ENCODE measurements around the gene B9D2.
"Not testable (repeated sequence)": the region's sequence is repeated elsewhere in the genome, so short reads cannot be mapped to it uniquely, and the experiment has no call there.

The B9D2 gene

DNA sequence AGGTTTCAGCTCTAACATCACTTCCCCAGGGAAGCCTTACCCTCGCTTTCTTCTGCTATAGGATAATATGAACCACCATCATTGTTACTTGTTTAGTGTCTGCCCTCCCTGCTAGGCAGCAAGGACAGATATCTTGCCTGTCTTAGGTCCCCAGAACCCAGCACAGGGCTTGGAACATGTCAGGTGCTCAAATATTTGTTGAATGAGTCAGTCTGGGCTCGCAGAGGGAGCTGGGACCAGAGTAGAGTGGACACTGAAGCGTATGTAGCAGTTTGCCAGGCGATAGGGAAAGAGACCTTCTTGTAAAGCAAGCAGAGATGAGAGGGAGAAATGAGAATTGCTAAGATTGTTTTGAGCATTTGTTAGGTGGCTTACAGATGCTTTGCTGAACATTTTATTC, 45.3 kb upstream of the B9D2 start:
- no peak for DNase-seq (ENCODE audit: extremely low read depth, insufficient read length)
- no peaks in the 10 kb centered on the region for H3K27me3 ChIP-seq (replicated peaks; ENCODE audit: control insufficient read depth, insufficient read depth, low read length)
- peaks cover 6% of the 10 kb centered on the region for H3K36me3 ChIP-seq (ENCODE audit: control insufficient read depth, insufficient read depth, low read length)
- TF ChIP-seq, protein P1, sequence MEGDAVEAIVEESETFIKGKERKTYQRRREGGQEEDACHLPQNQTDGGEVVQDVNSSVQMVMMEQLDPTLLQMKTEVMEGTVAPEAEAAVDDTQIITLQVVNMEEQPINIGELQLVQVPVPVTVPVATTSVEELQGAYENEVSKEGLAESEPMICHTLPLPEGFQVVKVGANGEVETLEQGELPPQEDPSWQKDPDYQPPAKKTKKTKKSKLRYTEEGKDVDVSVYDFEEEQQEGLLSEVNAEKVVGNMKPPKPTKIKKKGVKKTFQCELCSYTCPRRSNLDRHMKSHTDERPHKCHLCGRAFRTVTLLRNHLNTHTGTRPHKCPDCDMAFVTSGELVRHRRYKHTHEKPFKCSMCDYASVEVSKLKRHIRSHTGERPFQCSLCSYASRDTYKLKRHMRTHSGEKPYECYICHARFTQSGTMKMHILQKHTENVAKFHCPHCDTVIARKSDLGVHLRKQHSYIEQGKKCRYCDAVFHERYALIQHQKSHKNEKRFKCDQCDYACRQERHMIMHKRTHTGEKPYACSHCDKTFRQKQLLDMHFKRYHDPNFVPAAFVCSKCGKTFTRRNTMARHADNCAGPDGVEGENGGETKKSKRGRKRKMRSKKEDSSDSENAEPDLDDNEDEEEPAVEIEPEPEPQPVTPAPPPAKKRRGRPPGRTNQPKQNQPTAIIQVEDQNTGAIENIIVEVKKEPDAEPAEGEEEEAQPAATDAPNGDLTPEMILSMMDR (IDR thresholded peaks at IDR 0.05; ENCODE audit: insufficient read depth, low read length, poor library complexity, severe bottlenecking), result no peak
- H3K4me3 ChIP-seq (replicated peaks; ENCODE audit: low read depth, low read length), result no peak overlapping the region

DNA sequence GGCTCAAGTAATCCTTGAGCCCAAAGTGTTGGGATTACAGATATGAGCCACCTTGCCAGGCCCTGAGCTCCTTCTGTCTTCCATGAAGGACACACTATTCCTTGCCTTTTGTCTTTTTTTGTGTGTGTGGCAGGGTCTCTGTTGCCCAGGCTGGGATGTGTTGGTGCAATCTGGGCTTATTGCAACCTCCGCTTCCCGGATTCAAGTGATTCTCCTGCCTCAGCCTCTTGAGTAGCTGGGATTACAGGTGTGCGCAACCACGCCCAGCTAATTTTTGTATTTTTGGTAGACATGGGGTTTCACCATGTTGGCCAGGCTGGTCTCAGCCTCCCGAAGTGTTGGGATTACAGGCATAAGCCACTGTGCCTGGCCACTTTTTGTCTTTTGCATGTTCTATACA, 44.9 kb upstream of the B9D2 start:
- H3K36me3 ChIP-seq (ENCODE audit: control insufficient read depth, insufficient read depth, low read length); DNase-seq (ENCODE audit: extremely low read depth, insufficient read length); H3K4me3 ChIP-seq (replicated peaks; ENCODE audit: low read depth, low read length); H3K27me3 ChIP-seq (replicated peaks; ENCODE audit: control insufficient read depth, insufficient read depth, low read length): not testable (repeated sequence)

DNA sequence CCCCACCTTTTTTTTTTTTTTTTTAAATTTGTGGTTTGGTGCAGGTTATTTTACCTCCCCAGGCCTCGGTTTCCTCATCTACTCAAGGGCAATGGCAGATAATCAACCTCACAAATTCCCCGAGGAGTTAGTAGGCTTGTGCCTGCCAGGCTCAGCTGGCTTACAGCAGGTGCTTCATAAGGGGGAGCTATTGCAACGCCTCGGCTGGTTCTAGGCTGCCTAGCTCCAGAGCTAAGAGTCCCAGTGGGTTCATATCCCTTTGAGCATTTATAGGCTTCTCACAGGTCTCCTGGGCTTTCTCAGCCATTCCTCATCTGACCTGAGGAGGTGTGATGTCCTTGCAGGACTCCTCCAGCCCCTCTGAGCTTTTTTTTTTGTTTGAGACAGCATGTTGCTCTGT, 44.3 kb upstream of the B9D2 start:
- H3K4me3 ChIP-seq (replicated peaks; ENCODE audit: low read depth, low read length), result no peak overlapping the region
- TF ChIP-seq, protein P1 (IDR thresholded peaks at IDR 0.05; ENCODE audit: insufficient read depth, low read length, poor library complexity, severe bottlenecking), result peak; percentile 42
- DNase-seq (ENCODE audit: extremely low read depth, insufficient read length), result no peak
- H3K36me3 ChIP-seq (ENCODE audit: control insufficient read depth, insufficient read depth, low read length), result peaks cover 3% of the 10 kb centered on the region
- H3K27me3 ChIP-seq (replicated peaks; ENCODE audit: control insufficient read depth, insufficient read depth, low read length), result no peaks in the 10 kb centered on the region

DNA sequence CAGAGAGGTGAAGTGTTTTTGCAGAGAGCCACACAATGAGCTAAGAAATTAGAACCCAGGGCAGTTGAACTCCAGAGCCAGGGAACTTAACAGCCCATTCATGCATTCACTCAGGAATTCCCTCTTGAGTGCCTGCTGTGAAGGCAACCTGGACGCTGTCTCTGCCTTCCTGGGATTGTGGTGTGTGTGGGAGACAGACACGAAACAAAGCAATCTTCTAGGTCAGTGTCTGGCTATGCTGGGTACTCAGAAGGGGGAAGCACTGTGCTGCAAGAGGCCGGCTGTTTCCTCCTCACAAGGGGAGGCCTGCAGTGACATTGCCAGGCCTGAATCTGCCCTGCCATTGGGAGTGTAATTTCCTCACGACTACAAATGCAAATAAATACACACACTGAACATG, 43.3 kb upstream of the B9D2 start:
- no peak for DNase-seq (ENCODE audit: extremely low read depth, insufficient read length)
- Histone ChIP-seq H3K27me3 (replicated peaks; ENCODE audit: control insufficient read depth, insufficient read depth, low read length) (no peaks in the 10 kb centered on the region), H3K4me3 (replicated peaks; ENCODE audit: low read depth, low read length) (no peak overlapping the region), H3K36me3 (ENCODE audit: control insufficient read depth, insufficient read depth, low read length) (peaks cover 6% of the 10 kb centered on the region)
- TF ChIP-seq, protein P1 (IDR thresholded peaks at IDR 0.05; ENCODE audit: insufficient read depth, low read length, poor library complexity, severe bottlenecking), result no peak

DNA sequence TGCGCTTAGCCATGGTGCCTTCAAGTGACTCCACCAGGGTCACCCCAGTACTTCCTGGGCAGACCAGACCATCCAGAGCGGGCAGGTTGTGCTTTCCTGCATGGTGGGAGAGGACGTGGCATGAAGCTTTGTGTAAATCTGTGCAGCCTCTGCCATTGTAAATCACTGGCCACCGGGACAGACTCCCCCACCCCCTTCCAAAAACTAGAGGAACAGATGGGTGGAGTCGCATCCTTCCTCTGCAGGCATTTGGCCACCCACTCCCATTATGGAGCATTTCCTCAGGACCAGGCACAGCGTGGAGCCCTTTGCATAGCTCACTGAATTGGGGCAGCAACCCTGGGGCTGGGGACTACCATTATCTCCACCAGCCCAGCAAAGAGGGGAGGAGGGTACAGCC, 41.8 kb upstream of the B9D2 start:
- Histone ChIP-seq H3K27me3 (replicated peaks; ENCODE audit: control insufficient read depth, insufficient read depth, low read length) (no peaks in the 10 kb centered on the region), H3K36me3 (ENCODE audit: control insufficient read depth, insufficient read depth, low read length) (peaks cover 4% of the 10 kb centered on the region), H3K4me3 (replicated peaks; ENCODE audit: low read depth, low read length) (no peak overlapping the region)
- DNase-seq (ENCODE audit: extremely low read depth, insufficient read length), result no peak
- TF ChIP-seq, protein P1 (IDR thresholded peaks at IDR 0.05; ENCODE audit: insufficient read depth, low read length, poor library complexity, severe bottlenecking), result no peak

DNA sequence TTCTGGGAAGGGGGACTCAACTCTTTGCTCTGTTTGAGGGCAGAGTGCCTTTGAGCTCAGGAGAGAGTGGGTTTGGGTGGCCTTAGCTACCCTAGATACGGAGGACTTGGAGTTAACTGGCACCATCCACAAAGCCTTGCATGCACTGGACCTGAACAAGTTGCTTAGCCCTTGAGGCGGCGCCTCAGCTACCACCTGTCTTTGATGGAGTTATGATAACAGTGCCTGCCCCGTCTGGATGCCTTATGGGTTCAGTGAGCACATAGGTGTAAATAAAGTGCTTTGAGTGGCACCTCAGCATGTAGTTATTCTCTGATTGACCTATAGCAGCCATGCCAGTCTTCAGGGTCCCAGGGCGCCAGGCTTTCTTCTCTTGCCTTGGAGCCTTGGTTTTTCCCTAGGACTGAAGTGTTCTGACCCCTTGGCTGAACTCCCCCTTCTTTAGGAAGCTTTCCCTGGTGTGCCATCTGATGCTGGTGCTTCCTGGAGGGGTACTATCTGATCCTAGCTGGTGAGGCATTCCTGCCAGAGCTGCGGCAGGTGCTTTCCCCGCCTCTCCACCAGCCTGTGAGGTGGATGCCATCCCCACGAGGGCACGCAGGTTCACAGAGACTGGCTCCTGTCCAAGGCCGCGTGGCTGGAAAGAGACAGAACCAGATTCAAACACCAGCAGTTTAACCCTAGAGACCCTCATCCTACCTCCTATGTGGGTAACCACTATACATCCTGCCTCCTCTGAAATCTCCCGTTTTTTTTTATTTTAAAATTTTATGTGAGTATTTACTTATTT, 39.4 kb upstream of the B9D2 start:
- TF ChIP-seq, protein P1 (IDR thresholded peaks at IDR 0.05; ENCODE audit: insufficient read depth, low read length, poor library complexity, severe bottlenecking), result no peak
- peaks cover 4% of the 10 kb centered on the region for H3K36me3 ChIP-seq (ENCODE audit: control insufficient read depth, insufficient read depth, low read length)
- DNase-seq (ENCODE audit: extremely low read depth, insufficient read length), result no peak
- no peak overlapping the region for H3K4me3 ChIP-seq (replicated peaks; ENCODE audit: low read depth, low read length)
- no peaks in the 10 kb centered on the region for H3K27me3 ChIP-seq (replicated peaks; ENCODE audit: control insufficient read depth, insufficient read depth, low read length)

All from GM06990 (cell line).